HepG2 (cell line): Measurements from ENCODE around the gene TOP3B. TPM values are rescaled to one million over a fixed set of nuclear protein-coding genes. Genes with fewer than 3 reads are reported as not detected.

ENCODE experiments used
- ESRRA ChIP-seq: sonication (generic); formaldehyde crosslinking; IDR thresholded peaks from 2 replicates; pipeline ENCODE4 v1.5.1; 2020; ENCODE audit warnings: mild to moderate bottlenecking, low read depth, missing genetic modification reagents
- HMG20A ChIP-seq: IDR thresholded peaks from 2 replicates; pipeline ENCODE4 v1.6.1; 2016; ENCODE audit warnings: borderline replicate concordance
- NCOA5 ChIP-seq: sonication (generic); formaldehyde crosslinking; IDR thresholded peaks from 2 replicates; pipeline ENCODE4 v1.4.0; 2020; ENCODE audit warnings: missing genetic modification reagents
- SRSF4 ChIP-seq: fragments of 200-400 bp; formaldehyde crosslinking; IDR thresholded peaks from one replicate; pipeline ENCODE4 v1.6.1; 2018; ENCODE audit warnings: mild to moderate bottlenecking, low read depth, low read length, moderate library complexity; ENCODE audit not compliant: poor library complexity, severe bottlenecking
- ZNF841 ChIP-seq: sonication (generic); formaldehyde crosslinking; IDR thresholded peaks from 2 replicates; pipeline ENCODE4 v1.8.1; 2023; ENCODE audit warnings: missing genetic modification reagents, borderline replicate concordance
- polyA plus RNA-seq, 8 experiments: library from polyadenylated mRNA; depleted of rRNA in 3 of 8; stranded (reverse) in 7 of 8; unstranded in 1 of 8; fragments of >200 nt; fragmentation: Illumina TruSeq in 4 of 8; extraction: Trizol in 4 of 8; gene quantifications; 2 replicates each; pipeline versions ENCODE4 v1.2.1 to v1.2.3, GENCODE V29; 2011 to 2016; ENCODE audit warnings: low read depth in 4 of 8, missing spikeins in 1 of 8, mixed read lengths in 1 of 8; ENCODE audit not compliant: insufficient read depth in 1 of 8
- total RNA-seq, 5 experiments: library from RNA; depleted of rRNA; stranded (reverse); fragments of >200 nt; fragmentation: Illumina TruSeq; extraction: Trizol; gene quantifications; 2 replicates each; pipeline ENCODE4 v1.2.3, GENCODE V29; 2016; ENCODE audit warnings: low read depth in 1 of 5
- TF ChIP-seq, protein P1 (sequence below), 2 experiments: fragments of 450-650 bp in 1 of 2; sonication (generic) in 1 of 2; formaldehyde crosslinking in 1 of 2; IDR thresholded peaks; 2 replicates each; pipeline versions ENCODE4 v1.6.1 to v1.8.0; 2016 to 2022; ENCODE audit warnings: antibody characterized with exemption in 1 of 2, mild to moderate bottlenecking in 1 of 2, missing genetic modification reagents in 1 of 2

TOP3B gene
- total and polyA plus RNA-seq, 2 of the 13 experiments (the other 11 are each of a cell fraction or from before 2014, with no cell fraction given) = 28.5 to 29.7 TPM

- TF ChIP-seq, protein P1, sequence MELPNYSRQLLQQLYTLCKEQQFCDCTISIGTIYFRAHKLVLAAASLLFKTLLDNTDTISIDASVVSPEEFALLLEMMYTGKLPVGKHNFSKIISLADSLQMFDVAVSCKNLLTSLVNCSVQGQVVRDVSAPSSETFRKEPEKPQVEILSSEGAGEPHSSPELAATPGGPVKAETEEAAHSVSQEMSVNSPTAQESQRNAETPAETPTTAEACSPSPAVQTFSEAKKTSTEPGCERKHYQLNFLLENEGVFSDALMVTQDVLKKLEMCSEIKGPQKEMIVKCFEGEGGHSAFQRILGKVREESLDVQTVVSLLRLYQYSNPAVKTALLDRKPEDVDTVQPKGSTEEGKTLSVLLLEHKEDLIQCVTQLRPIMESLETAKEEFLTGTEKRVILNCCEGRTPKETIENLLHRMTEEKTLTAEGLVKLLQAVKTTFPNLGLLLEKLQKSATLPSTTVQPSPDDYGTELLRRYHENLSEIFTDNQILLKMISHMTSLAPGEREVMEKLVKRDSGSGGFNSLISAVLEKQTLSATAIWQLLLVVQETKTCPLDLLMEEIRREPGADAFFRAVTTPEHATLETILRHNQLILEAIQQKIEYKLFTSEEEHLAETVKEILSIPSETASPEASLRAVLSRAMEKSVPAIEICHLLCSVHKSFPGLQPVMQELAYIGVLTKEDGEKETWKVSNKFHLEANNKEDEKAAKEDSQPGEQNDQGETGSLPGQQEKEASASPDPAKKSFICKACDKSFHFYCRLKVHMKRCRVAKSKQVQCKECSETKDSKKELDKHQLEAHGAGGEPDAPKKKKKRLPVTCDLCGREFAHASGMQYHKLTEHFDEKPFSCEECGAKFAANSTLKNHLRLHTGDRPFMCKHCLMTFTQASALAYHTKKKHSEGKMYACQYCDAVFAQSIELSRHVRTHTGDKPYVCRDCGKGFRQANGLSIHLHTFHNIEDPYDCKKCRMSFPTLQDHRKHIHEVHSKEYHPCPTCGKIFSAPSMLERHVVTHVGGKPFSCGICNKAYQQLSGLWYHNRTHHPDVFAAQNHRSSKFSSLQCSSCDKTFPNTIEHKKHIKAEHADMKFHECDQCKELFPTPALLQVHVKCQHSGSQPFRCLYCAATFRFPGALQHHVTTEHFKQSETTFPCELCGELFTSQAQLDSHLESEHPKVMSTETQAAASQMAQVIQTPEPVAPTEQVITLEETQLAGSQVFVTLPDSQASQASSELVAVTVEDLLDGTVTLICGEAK (IDR thresholded peaks at IDR 0.05) = no peak
- TF ChIP-seq, protein P1 (CRISPR knock-in tag; IDR thresholded peaks at IDR 0.05) = no peak
- TF ChIP-seq ZNF841 = no peak
- TF ChIP-seq NCOA5 (CRISPR knock-in tag) = no peak
- TF ChIP-seq SRSF4 = no peak
- no peak for TF ChIP-seq HMG20A (CRISPR knock-in tag)
- no peak for TF ChIP-seq ESRRA (CRISPR knock-in tag)
These were observed 32.6 kb downstream of the TOP3B start (continued) for GRCh38 chr22:21949948-21950347.
